HUES48 (cell line): ENCODE measurements around the gene IFT20.
"Not testable (repeated sequence)": the region's sequence is repeated elsewhere in the genome, so short reads cannot be mapped to it uniquely, and the experiment has no call there.

Experiments
- H3K27ac ChIP-seq: one replicate; pipeline ENCODE4 v1.7.0; 2013; ENCODE audit warnings: low read depth, low read length, inconsistent platforms
- H3K27me3 ChIP-seq: 2 replicates; pipeline ENCODE4 v1.6.1; 2013; ENCODE audit warnings: mild to moderate bottlenecking, low read length; ENCODE audit not compliant: control insufficient read depth, insufficient read depth
- H3K36me3 ChIP-seq: 2 replicates; pipeline ENCODE4 v1.6.1; 2013; ENCODE audit warnings: low read length; ENCODE audit not compliant: control insufficient read depth, insufficient read depth
- H3K4me1 ChIP-seq: 2 replicates; pipeline ENCODE4 v1.6.1; 2013; ENCODE audit warnings: mild to moderate bottlenecking, low read length; ENCODE audit not compliant: control insufficient read depth, insufficient read depth
- H3K4me3 ChIP-seq: 2 replicates; pipeline ENCODE4 v1.5.1; 2013; ENCODE audit warnings: mild to moderate bottlenecking, low read depth, low read length
- H3K9ac ChIP-seq: 2 replicates; pipeline ENCODE4 v1.6.1; 2013; ENCODE audit warnings: mild to moderate bottlenecking, low read depth, low read length, moderate library complexity
- H3K9me3 ChIP-seq: 2 replicates; pipeline ENCODE4 v1.6.1; 2013; ENCODE audit warnings: low read length; ENCODE audit not compliant: control insufficient read depth, insufficient read depth

IFT20 gene

GRCh38 chr17:28295677-28296578, 39.3 kb downstream of the IFT20 start:
- Histone ChIP-seq H3K4me3 (no peak overlapping the region), H3K27me3 (no peaks in the 10 kb centered on the region), H3K9ac (no peak overlapping the region), H3K4me1 (no peaks in the 10 kb centered on the region), H3K9me3 (no peaks in the 10 kb centered on the region), H3K36me3 (no peaks in the 10 kb centered on the region), H3K27ac (no peak overlapping the region)

DNA sequence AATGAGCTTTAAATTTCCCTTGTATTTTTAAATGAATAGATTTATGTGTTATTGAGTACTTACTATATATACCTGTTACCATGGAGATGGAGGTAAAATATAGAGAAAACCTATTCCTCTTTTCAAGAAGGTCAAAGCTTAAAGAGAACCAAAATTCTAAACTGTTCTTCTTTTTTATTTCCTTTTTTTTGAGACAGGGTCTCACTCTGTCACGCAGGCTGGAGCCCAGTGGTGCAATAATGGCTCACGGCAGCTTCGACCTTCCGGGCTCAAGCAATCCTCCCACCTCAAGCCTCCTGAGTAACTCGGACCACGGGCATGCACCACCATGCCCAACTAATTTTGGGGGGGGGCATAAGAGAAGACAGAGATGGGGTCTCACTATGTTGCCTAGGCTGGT, 41.3 kb downstream of the IFT20 start:
- H3K9ac ChIP-seq, result no peak overlapping the region
- H3K9me3 ChIP-seq, result no peaks in the 10 kb centered on the region
- H3K4me1 ChIP-seq, result no peaks in the 10 kb centered on the region

GRCh38 chr17:28292878-28293277, 42.4 kb downstream of the IFT20 start:
- H3K4me1 ChIP-seq, H3K27ac ChIP-seq, H3K36me3 ChIP-seq, H3K9ac ChIP-seq, H3K27me3 ChIP-seq, H3K4me3 ChIP-seq, H3K9me3 ChIP-seq: not testable (repeated sequence)

More for the DNA sequence above, 41.3 kb downstream of the IFT20 start:
- Histone ChIP-seq H3K27me3 (no peaks in the 10 kb centered on the region), H3K36me3 (no peaks in the 10 kb centered on the region), H3K27ac (no peak overlapping the region), H3K4me3 (no peak overlapping the region)

- H3K36me3 ChIP-seq, result no peaks in the 10 kb centered on the region
Measured at GRCh38 chr17:28291780-28292330, 43.4 kb downstream of the IFT20 start.

GRCh38 chr17:28290703-28291102, 44.6 kb downstream of the IFT20 start:
- no peaks in the 10 kb centered on the region for H3K4me1 ChIP-seq
- no peak overlapping the region for H3K4me3 ChIP-seq
- H3K27ac ChIP-seq, result no peak overlapping the region
- no peaks in the 10 kb centered on the region for H3K9me3 ChIP-seq
- no peak overlapping the region for H3K9ac ChIP-seq
- H3K36me3 ChIP-seq, result no peaks in the 10 kb centered on the region
- no peaks in the 10 kb centered on the region for H3K27me3 ChIP-seq

More at GRCh38 chr17:28291780-28292330, 43.4 kb downstream of the IFT20 start:
- Histone ChIP-seq H3K4me1 (no peaks in the 10 kb centered on the region), H3K4me3 (no peak overlapping the region), H3K9me3 (no peaks in the 10 kb centered on the region), H3K27ac (no peak overlapping the region), H3K9ac (no peak overlapping the region), H3K27me3 (no peaks in the 10 kb centered on the region)

DNA sequence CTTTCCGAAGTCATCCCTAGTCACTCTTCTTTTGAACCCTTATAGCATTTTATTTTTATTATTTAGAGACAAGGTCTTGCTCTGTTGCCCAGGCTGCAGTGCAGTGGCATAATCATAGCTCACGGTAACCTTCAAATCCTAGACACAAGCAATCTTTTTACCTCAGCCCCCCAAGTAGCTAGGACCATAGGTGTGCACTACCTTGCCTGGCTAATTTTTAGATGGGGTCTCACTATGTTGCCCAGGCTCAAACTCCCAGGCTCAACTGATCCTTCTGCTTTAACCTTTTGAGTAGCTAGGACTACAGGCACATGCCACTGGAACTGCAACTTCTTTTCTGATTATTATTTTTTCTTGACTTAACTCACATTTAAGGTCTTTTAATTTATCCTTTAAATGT, 49.3 kb downstream of the IFT20 start:
- Histone ChIP-seq H3K9ac (no peak overlapping the region), H3K36me3 (no peaks in the 10 kb centered on the region), H3K4me1 (peaks cover 7% of the 10 kb centered on the region; the same call in 1 of the 2 replicates), H3K9me3 (no peaks in the 10 kb centered on the region), H3K27ac (no peak overlapping the region), H3K4me3 (no peak overlapping the region), H3K27me3 (no peaks in the 10 kb centered on the region)

GRCh38 chr17:28282596-28282995, 52.7 kb downstream of the IFT20 start:
- H3K9me3 ChIP-seq, result no peaks in the 10 kb centered on the region
- no peak overlapping the region for H3K27ac ChIP-seq
- no peaks in the 10 kb centered on the region for H3K36me3 ChIP-seq
- no peak overlapping the region for H3K4me3 ChIP-seq
- no peaks in the 10 kb centered on the region for H3K27me3 ChIP-seq
- H3K9ac ChIP-seq, result no peak overlapping the region
- peaks cover 7% of the 10 kb centered on the region; the same call in 1 of the 2 replicates for H3K4me1 ChIP-seq

DNA sequence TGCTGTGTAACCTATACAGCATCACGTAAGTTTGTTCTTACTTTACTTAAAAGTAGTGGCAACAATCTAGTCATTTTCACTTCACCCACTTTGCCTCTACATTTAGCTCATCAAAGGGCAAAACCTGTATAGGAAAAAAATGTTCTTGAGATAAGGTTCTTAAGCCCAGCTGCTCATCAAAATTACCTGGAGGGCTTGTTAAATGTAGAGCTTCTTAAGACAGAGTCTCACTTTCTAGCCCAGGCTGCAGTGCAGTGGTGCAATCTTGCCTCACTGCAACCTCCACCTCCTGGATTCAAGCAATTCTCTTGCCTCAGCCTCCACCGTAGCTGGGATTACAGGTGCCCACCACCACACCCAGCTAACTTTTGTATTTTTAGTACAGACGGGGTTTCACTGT, 54.4 kb downstream of the IFT20 start:
- peaks cover 7% of the 10 kb centered on the region; the same call in 1 of the 2 replicates for H3K4me1 ChIP-seq
- H3K9ac ChIP-seq, result no peak overlapping the region
- H3K27me3 ChIP-seq, result no peaks in the 10 kb centered on the region
- no peaks in the 10 kb centered on the region for H3K36me3 ChIP-seq
- no peak overlapping the region for H3K4me3 ChIP-seq
- H3K27ac ChIP-seq, result no peak overlapping the region
- no peaks in the 10 kb centered on the region for H3K9me3 ChIP-seq

GRCh38 chr17:28279411-28279810, 55.9 kb downstream of the IFT20 start:
- Histone ChIP-seq H3K4me3 (no peak overlapping the region), H3K27me3 (no peaks in the 10 kb centered on the region), H3K9ac (no peak overlapping the region), H3K4me1 (peaks cover 14% of the 10 kb centered on the region; the same call in 1 of the 2 replicates), H3K27ac (no peak overlapping the region), H3K9me3 (no peaks in the 10 kb centered on the region), H3K36me3 (no peaks in the 10 kb centered on the region)
